GM12864 (cell line): ENCODE results near the gene KIAA1671.
A peak's percentile ranks its signal among the peaks of the same experiment; 100 is the strongest.

Source experiments
- DNase-seq: peaks from one replicate; pipeline ENCODE4 v3.0.0-alpha.2; 2011; ENCODE audit warnings: low read depth
- H3K4me3 ChIP-seq: 2 replicates; pipeline ENCODE4 v1.5.1; 2011; ENCODE audit warnings: mild to moderate bottlenecking, low read depth, low read length, control low read depth
- CTCF ChIP-seq: IDR thresholded peaks from 2 replicates; pipeline ENCODE4 v1.5.1; 2011; ENCODE audit warnings: low read depth, mild to moderate bottlenecking, moderate library complexity, low read length, control low read depth, inconsistent platforms; ENCODE audit errors: missing control alignments

KIAA1671 gene

GRCh38 chr22:25134451-25134850 is 181.9 kb downstream of the KIAA1671 start:
- no peak overlapping the region for H3K4me3 ChIP-seq
- no peak for TF ChIP-seq CTCF
- no peak for DNase-seq

GRCh38 chr22:25136953-25137576 is 184.5 kb downstream of the KIAA1671 start:
- H3K4me3 ChIP-seq = no peak overlapping the region
- no peak for TF ChIP-seq CTCF
- DNase-seq = no peak

- no peak for TF ChIP-seq CTCF
- H3K4me3 ChIP-seq = no peak overlapping the region
- peak; percentile 18 for DNase-seq
Observed at GRCh38 chr22:25137577-25138525, 185.3 kb downstream of the KIAA1671 start.

GRCh38 chr22:25139062-25139461 is 186.5 kb downstream of the KIAA1671 start:
- no peak for TF ChIP-seq CTCF
- no peak for DNase-seq
- no peak overlapping the region for H3K4me3 ChIP-seq

- TF ChIP-seq CTCF = no peak
- DNase-seq = no peak
- no peak overlapping the region for H3K4me3 ChIP-seq
Observed at GRCh38 chr22:25142102-25142501, 189.6 kb downstream of the KIAA1671 start.

- no peak for DNase-seq
- TF ChIP-seq CTCF = no peak
- H3K4me3 ChIP-seq = no peak overlapping the region
Observed at GRCh38 chr22:25143156-25144076, 190.9 kb downstream of the KIAA1671 start.
